Memory B cell (primary cell): ENCODE data around the gene DAGLB.

Source experiments
- ATAC-seq: fragments of 150-1000 bp; cut with Tn5 transposase; 2 replicates; pipeline ENCODE4 v1.10.0; 2021; ENCODE audit warnings: low read depth, mild to moderate bottlenecking, moderate library complexity
- DNase-seq, 2 donors: peaks; one replicate each; pipeline ENCODE4 v3.0.0; 2022; ENCODE audit warnings: low spot score in 2 of 2
- H3K27ac Mint-ChIP-seq: one replicate; pipeline ENCODE4 v1.8.0; 2022; ENCODE audit warnings: mild to moderate bottlenecking, moderate library complexity, mixed read lengths
- H3K27me3 Mint-ChIP-seq: one replicate; pipeline ENCODE4 v1.8.0; 2022; ENCODE audit warnings: mixed read lengths
- H3K36me3 Mint-ChIP-seq: one replicate; pipeline ENCODE4 v1.8.0; 2022; ENCODE audit warnings: mild to moderate bottlenecking, mixed read lengths
- H3K4me1 Mint-ChIP-seq: one replicate; pipeline ENCODE4 v1.8.0; 2022; ENCODE audit warnings: mixed read lengths
- H3K4me3 Mint-ChIP-seq: one replicate; pipeline ENCODE4 v1.8.0; 2022; ENCODE audit warnings: mild to moderate bottlenecking, moderate library complexity, mixed read lengths
- H3K9me3 Mint-ChIP-seq: one replicate; pipeline ENCODE4 v1.8.0; 2022; ENCODE audit warnings: mixed read lengths

DAGLB gene

DNA sequence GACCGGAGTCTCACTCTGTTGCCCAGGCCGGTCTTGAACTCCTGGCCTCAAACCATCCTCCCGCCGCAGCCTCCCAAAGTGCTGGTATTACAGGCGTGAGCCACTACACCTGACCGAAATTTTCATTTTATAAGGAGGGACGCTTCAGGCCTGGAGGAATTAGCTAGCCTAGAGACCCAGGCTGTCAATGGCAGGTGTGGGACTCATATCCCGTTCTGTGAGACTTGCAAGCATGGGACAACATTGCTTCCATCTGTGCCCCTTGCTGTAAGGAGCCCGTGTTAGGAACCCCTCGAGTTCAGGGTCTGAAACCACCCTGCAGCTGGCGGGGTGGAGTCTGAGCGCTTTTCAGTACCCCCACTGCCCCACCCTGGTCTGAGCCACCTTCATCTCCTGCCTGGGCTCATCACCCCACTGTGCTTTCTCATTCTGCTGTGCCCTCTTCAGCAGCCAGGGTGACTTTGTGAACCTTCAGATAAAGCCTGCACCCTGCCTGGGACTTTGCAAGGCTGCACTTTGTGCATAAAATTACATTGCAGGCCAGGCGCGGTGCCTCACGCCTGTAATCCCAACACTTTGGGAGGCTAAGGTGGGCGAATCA lies 1.3 kb upstream of the DAGLB start:
- no peaks in the 10 kb centered on the region for H3K9me3 Mint-ChIP-seq
- peaks cover 12% of the 10 kb centered on the region for H3K4me1 Mint-ChIP-seq
- ATAC-seq (no peak), DNase-seq (no peak)
- H3K27ac Mint-ChIP-seq = no peak overlapping the region
- H3K4me3 Mint-ChIP-seq = peak overlapping the region; percentile 53
- no peaks in the 10 kb centered on the region for H3K27me3 Mint-ChIP-seq
- H3K36me3 Mint-ChIP-seq = peaks cover 12% of the 10 kb centered on the region

GRCh38 chr7:6446838-6447580 lies 745 bp downstream of the DAGLB start:
- H3K27ac Mint-ChIP-seq = peak overlapping the region; percentile 91
- ATAC-seq (peak; percentile 44), DNase-seq (peak; percentile 21 to 40)
- peak overlapping the region; percentile 90 for H3K4me3 Mint-ChIP-seq
- H3K27me3 Mint-ChIP-seq = no peaks in the 10 kb centered on the region
- H3K4me1 Mint-ChIP-seq = peaks cover 19% of the 10 kb centered on the region
- peaks cover 21% of the 10 kb centered on the region for H3K36me3 Mint-ChIP-seq
- no peaks in the 10 kb centered on the region for H3K9me3 Mint-ChIP-seq

GRCh38 chr7:6444516-6445269 lies 3.1 kb downstream of the DAGLB start:
- Mint-ChIP-seq H3K27me3 (no peaks in the 10 kb centered on the region), H3K27ac (no peak overlapping the region), H3K9me3 (no peaks in the 10 kb centered on the region), H3K4me3 (no peak overlapping the region), H3K36me3 (peaks cover 27% of the 10 kb centered on the region), H3K4me1 (peaks cover 23% of the 10 kb centered on the region)
- ATAC-seq (no peak), DNase-seq (no peak)

GRCh38 chr7:6443372-6443941 lies 4.3 kb downstream of the DAGLB start:
- H3K36me3 Mint-ChIP-seq = peaks cover 31% of the 10 kb centered on the region
- H3K27ac Mint-ChIP-seq = no peak overlapping the region
- no peaks in the 10 kb centered on the region for H3K9me3 Mint-ChIP-seq
- ATAC-seq (no peak), DNase-seq (no peak)
- peaks cover 30% of the 10 kb centered on the region for H3K4me1 Mint-ChIP-seq
- no peaks in the 10 kb centered on the region for H3K27me3 Mint-ChIP-seq
- no peak overlapping the region for H3K4me3 Mint-ChIP-seq

DNA sequence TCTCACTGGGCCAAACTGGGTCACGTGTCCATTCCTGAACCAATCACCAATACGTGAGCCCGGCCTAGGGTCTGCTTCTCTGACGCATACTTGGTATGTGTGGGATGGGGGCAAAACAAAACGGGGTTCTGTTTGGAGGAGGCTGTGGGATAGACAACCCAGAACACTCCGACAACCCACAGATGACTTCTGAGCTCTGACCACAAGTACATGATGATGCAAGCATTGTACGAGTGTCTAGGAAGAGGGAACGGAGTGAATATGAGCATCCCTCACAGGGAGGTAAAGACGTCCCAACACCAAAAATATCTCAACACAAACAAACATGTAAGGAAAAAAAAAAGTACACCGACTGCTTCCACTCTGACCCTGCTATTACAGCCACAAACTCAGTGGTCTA lies 5.6 kb downstream of the DAGLB start:
- H3K4me3 Mint-ChIP-seq = no peak overlapping the region
- peaks cover 31% of the 10 kb centered on the region for H3K36me3 Mint-ChIP-seq

DNA sequence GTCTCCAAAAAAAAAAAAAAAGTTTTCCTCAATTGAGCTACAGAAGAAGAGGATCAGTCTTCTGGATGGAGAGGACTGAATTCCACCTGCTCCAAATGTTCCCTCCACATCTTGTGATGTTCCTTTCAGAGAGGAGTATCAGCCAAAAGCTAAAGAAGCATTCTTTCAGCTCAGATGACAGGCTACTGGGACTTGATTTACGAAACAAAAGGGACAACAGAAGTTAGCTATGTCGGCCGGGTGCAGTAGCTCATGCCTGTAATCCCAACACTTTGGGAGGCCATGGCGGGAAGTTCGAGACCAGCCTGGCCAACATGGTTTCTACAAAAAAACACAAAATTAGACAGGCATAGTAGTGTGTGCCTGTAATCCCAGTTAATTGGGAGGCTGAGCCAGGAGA lies 7.4 kb downstream of the DAGLB start:
- Mint-ChIP-seq H3K4me1 (peaks cover 29% of the 10 kb centered on the region), H3K36me3 (peaks cover 30% of the 10 kb centered on the region), H3K27ac (no peak overlapping the region), H3K9me3 (no peaks in the 10 kb centered on the region), H3K27me3 (no peaks in the 10 kb centered on the region), H3K4me3 (no peak overlapping the region)
- DNase-seq = no peak
- no peak for ATAC-seq

More for the DNA sequence above, 5.6 kb downstream of the DAGLB start:
- peak overlapping the region; percentile 41 for H3K27ac Mint-ChIP-seq
- H3K4me1 Mint-ChIP-seq = peaks cover 33% of the 10 kb centered on the region
- H3K9me3 Mint-ChIP-seq = no peaks in the 10 kb centered on the region
- H3K27me3 Mint-ChIP-seq = no peaks in the 10 kb centered on the region
- no peak for DNase-seq
- ATAC-seq = no peak

DNA sequence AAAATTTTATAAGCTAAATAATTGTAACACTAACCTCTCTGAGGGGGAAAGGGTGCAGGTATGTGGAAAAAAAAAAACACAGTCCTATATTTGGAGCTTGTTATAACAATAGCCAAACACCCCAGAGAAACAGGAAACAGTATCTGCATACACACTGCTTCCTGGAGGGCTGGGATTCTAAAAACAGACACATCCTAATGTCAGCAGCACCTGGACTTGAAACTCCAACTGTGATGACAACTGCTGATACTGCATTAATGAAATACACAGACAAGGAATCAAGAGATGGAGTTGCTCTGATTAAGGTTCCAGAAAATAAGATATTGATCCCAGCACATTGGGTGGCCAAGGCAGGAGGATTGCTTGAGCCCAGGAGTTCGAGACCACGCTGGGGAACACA lies 9.3 kb downstream of the DAGLB start:
- H3K36me3 Mint-ChIP-seq = peaks cover 23% of the 10 kb centered on the region
- ATAC-seq (no peak), DNase-seq (no peak)
- no peaks in the 10 kb centered on the region for H3K27me3 Mint-ChIP-seq
- H3K4me3 Mint-ChIP-seq = no peak overlapping the region
- H3K9me3 Mint-ChIP-seq = no peaks in the 10 kb centered on the region
- peak overlapping the region; percentile 39 for H3K27ac Mint-ChIP-seq
- peaks cover 26% of the 10 kb centered on the region for H3K4me1 Mint-ChIP-seq

DNA sequence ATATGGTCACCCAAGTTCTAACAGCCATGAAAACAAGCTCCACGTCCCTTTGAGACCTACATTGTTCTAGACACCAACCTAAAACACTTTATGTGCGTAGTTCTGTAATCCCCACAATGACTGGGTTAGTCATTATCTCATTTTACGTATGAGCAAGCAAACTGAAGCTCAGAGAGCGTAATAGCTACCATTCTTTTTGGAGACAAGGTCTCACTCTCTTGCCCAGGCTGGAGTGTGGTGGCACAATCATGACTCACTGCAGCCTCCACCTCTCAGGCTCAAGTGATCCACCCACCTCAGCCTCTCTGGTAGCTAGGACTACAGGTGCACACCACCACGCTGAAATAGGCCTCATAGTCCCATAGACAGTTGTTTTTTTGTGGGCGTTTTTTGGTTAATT lies 10.5 kb downstream of the DAGLB start:
- Mint-ChIP-seq H3K27ac (no peak overlapping the region), H3K9me3 (no peaks in the 10 kb centered on the region), H3K4me1 (peaks cover 24% of the 10 kb centered on the region), H3K4me3 (no peak overlapping the region), H3K36me3 (peaks cover 18% of the 10 kb centered on the region), H3K27me3 (no peaks in the 10 kb centered on the region)
- ATAC-seq = no peak
- DNase-seq = no peak

DNA sequence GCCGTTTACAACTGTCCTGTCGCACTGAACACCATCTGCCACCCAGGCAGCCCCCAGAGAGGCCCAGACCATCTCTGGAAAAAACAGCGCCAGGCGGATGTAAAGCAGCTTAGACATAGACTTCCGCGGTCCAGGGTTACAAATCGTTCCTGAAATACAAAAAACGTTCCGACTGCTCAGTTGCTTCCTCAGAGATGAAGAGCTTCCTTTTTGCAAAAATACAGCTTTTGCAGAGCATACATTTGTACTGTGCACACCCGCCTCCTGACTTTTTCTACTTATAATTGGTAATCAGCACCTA lies 11.4 kb downstream of the DAGLB start:
- Mint-ChIP-seq H3K27me3 (no peaks in the 10 kb centered on the region), H3K27ac (peak overlapping the region; percentile 48), H3K9me3 (no peaks in the 10 kb centered on the region), H3K36me3 (peaks cover 15% of the 10 kb centered on the region), H3K4me1 (peaks cover 21% of the 10 kb centered on the region), H3K4me3 (peak overlapping the region; percentile 56)
- ATAC-seq = peak; percentile 42
- DNase-seq = no peak

- no peaks in the 10 kb centered on the region for H3K9me3 Mint-ChIP-seq
- DNase-seq (peak; percentile 89 to 91), ATAC-seq (peak; percentile 94)
- peak overlapping the region; percentile 48 for H3K27ac Mint-ChIP-seq
- peaks cover 14% of the 10 kb centered on the region for H3K36me3 Mint-ChIP-seq
- no peaks in the 10 kb centered on the region for H3K27me3 Mint-ChIP-seq
- H3K4me3 Mint-ChIP-seq = peak overlapping the region; percentile 56
- H3K4me1 Mint-ChIP-seq = peaks cover 21% of the 10 kb centered on the region
Measured at GRCh38 chr7:6435486-6436384, 12.0 kb downstream of the DAGLB start.

- H3K27ac Mint-ChIP-seq = no peak overlapping the region
- no peak for DNase-seq
Measured at GRCh38 chr7:6433784-6434615, 13.8 kb downstream of the DAGLB start.

DNA sequence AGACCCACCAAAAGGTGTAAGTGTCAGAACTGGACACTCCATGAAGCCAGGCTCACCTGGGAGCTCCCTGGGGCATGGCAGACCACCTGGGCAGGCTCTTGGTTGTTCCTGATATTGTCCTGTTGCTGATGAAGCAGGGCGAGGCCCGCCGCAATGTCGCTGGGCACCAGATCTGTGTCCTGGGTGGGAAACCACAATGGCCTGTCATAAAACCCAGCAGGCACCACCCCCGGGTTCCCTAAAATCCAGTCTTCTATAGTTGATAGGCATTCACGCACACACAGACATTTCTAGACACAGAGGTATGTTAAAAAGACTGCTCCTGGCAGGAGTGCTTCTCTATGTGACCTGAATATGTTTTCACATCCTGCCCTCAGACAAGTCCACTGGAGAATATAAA lies 15.0 kb downstream of the DAGLB start:
- Mint-ChIP-seq H3K27me3 (no peaks in the 10 kb centered on the region), H3K27ac (no peak overlapping the region), H3K4me1 (peaks cover 10% of the 10 kb centered on the region), H3K9me3 (no peaks in the 10 kb centered on the region), H3K4me3 (no peak overlapping the region), H3K36me3 (peaks cover 12% of the 10 kb centered on the region)
- DNase-seq (no peak), ATAC-seq (no peak)

More at GRCh38 chr7:6433784-6434615, 13.8 kb downstream of the DAGLB start:
- H3K27me3 Mint-ChIP-seq = no peaks in the 10 kb centered on the region
- peaks cover 12% of the 10 kb centered on the region for H3K4me1 Mint-ChIP-seq
- peaks cover 12% of the 10 kb centered on the region for H3K36me3 Mint-ChIP-seq
- no peak for ATAC-seq
- no peaks in the 10 kb centered on the region for H3K9me3 Mint-ChIP-seq
- H3K4me3 Mint-ChIP-seq = no peak overlapping the region

DNA sequence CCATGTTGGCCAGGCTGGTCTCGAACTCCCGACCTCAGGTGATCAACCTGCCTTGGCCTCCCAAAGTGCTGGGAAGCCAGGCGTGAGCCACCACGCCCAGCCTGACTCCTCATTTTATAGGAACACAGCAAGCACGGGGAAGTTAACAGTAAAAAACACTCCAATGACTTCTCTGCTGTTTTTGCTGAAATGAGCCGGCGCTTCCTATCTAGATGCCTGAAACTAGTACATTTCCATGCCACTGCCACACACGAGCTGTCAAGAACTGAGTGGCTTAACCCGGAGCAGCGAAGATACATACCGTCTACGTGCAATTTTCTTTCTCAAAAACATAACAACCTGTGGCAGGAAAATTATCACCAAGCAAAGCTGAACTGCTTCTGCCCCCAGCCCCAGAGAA lies 16.8 kb downstream of the DAGLB start:
- H3K9me3 Mint-ChIP-seq = no peaks in the 10 kb centered on the region
- no peak for DNase-seq
- H3K27ac Mint-ChIP-seq = no peak overlapping the region
- H3K36me3 Mint-ChIP-seq = peaks cover 14% of the 10 kb centered on the region
- no peak for ATAC-seq
- no peak overlapping the region for H3K4me3 Mint-ChIP-seq
- peaks cover 6% of the 10 kb centered on the region for H3K4me1 Mint-ChIP-seq
- no peaks in the 10 kb centered on the region for H3K27me3 Mint-ChIP-seq
